Measurements from ENCODE around the gene ARHGAP33.

GRCh38 chr19:35736913-35737886, 38.2 kb upstream of the ARHGAP33 start:
- TF ChIP-seq CTCF (IDR thresholded peaks at IDR 0.05) (peak in 2 of 6 experiments; percentile 11 to 41), POLR2A (IDR thresholded peaks at IDR 0.05) (no peak)

Data from esophagus squamous epithelium (tissue), 4 donors.